HEK293 (cell line): Measurements from ENCODE around the gene MAN1C1.

Experiments used
- BCL11A ChIP-seq: fragments of 450-650 bp; formaldehyde crosslinking; IDR thresholded peaks from 2 replicates; pipeline ENCODE4 v1.5.1; 2016; ENCODE audit warnings: low read depth, missing biosample characterization, missing genetic modification characterization
- YY1 ChIP-seq: fragments of 450-650 bp; formaldehyde crosslinking; IDR thresholded peaks from 2 replicates; pipeline ENCODE4 v1.5.1; 2018; ENCODE audit warnings: missing biosample characterization, missing genetic modification characterization
- ZNF121 ChIP-seq: fragments of 450-650 bp; formaldehyde crosslinking; IDR thresholded peaks from 2 replicates; pipeline ENCODE4 v1.5.1; 2016; ENCODE audit warnings: missing biosample characterization, missing genetic modification characterization
- ZNF350 ChIP-seq: fragments of 450-650 bp; formaldehyde crosslinking; IDR thresholded peaks from 2 replicates; pipeline ENCODE4 v1.5.0; 2017; ENCODE audit warnings: missing biosample characterization, mild to moderate bottlenecking, missing genetic modification characterization
- ZNF76 ChIP-seq: fragments of 450-650 bp; formaldehyde crosslinking; IDR thresholded peaks from 2 replicates; pipeline ENCODE4; 2016; ENCODE audit warnings: low read depth, missing biosample characterization, missing genetic modification characterization, borderline replicate concordance
- ZNF768 ChIP-seq: fragments of 450-650 bp; formaldehyde crosslinking; IDR thresholded peaks from 2 replicates; pipeline ENCODE4 v1.5.1; 2018; ENCODE audit warnings: missing biosample characterization, mild to moderate bottlenecking, missing genetic modification characterization
- TF ChIP-seq, protein P1 (sequence below): fragments of 450-650 bp; formaldehyde crosslinking; IDR thresholded peaks from 2 replicates; pipeline ENCODE4 v1.5.1; 2016; ENCODE audit warnings: missing biosample characterization, missing genetic modification characterization

DNA sequence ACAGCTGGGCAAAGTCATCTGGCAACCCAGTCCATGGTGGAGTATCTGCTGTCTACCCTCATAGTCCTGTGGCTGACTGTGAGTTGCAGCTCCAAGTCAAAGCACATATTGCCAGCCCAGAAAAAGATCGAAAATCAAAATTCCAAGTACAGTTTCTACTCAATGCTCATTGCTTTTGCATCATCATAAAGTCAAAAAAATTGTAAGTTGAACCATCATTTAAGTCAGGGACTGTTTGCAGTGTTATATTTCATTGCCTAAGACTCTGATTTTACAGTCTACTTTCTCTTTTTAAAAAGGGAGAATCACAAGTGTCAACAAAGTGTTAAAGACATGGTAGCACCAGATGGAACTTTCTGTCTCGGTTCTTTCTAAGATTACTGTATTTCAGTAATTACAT, 22.7 kb upstream of the MAN1C1 start:
- TF ChIP-seq ZNF350 (tag by site-specific recombination) (no peak), ZNF121 (no peak), BCL11A (no peak), ZNF76 (no peak), YY1 (tag by site-specific recombination) (no peak), ZNF768 (tag by site-specific recombination) (no peak)
- TF ChIP-seq, protein P1, sequence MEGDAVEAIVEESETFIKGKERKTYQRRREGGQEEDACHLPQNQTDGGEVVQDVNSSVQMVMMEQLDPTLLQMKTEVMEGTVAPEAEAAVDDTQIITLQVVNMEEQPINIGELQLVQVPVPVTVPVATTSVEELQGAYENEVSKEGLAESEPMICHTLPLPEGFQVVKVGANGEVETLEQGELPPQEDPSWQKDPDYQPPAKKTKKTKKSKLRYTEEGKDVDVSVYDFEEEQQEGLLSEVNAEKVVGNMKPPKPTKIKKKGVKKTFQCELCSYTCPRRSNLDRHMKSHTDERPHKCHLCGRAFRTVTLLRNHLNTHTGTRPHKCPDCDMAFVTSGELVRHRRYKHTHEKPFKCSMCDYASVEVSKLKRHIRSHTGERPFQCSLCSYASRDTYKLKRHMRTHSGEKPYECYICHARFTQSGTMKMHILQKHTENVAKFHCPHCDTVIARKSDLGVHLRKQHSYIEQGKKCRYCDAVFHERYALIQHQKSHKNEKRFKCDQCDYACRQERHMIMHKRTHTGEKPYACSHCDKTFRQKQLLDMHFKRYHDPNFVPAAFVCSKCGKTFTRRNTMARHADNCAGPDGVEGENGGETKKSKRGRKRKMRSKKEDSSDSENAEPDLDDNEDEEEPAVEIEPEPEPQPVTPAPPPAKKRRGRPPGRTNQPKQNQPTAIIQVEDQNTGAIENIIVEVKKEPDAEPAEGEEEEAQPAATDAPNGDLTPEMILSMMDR = no peak
